ENCODE results near the gene OR2A42.
"Not testable (repeated sequence)": the region's sequence is repeated elsewhere in the genome, so short reads cannot be mapped to it uniquely, and the experiment has no call there.

DNA sequence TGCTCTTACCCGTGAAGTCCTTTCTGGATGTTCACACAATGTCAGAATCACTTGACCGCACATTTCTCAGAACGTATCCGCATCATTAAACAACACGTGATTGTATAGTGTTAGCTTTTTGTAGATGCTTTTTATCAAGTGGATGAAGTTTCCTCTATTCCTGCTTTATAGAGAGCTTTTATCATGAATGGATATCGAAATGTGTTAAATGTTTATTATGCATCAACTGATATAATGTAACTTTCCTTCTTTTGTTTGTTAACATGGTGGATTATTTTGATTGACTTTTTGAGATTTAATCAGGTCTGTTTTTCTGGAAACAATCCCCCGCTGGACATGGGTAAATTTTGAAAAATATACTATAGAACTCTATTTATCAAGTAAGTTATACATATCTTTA lies 25.3 kb upstream of the OR2A42 start, which contains the start of gene OR2A7:
- TF ChIP-seq CTCF, POLR2A (IDR thresholded peaks at IDR 0.05): not testable (repeated sequence)

Data from Peyer's patch (tissue), 4 donors.